Pancreas (tissue), 10 donors: ENCODE data around the gene LZTS2. TPM values are rescaled to one million over a fixed set of nuclear protein-coding genes. Genes with fewer than 3 reads are reported as not detected.

Experiments
- ATAC-seq, 4 donors: fragments of 200-7000 bp; cut with Tn5 transposase; one replicate each; pipeline versions ENCODE4 v1.8.0 to v1.9.1; 2020; ENCODE audit warnings: mild to moderate bottlenecking in 4 of 4, moderate library complexity in 4 of 4
- DNase-seq, 6 donors: peaks; one replicate each; pipeline ENCODE4 v3.0.0-alpha.2; 2020
- FAIRE-seq: peaks from 2 replicates; lab custom pipeline; 2012; peaks lifted over from hg19 to GRCh38; lab: Jason Lieb, UNC
- H3K27ac ChIP-seq, 4 donors: fragments of 200-600 bp; sonication (generic); 1 replicate in 3 of 4; 2 replicates in 1 of 4; pipeline versions ENCODE4 v1.5.0 to v1.8.0; 2020
- H3K27me3 ChIP-seq, 4 donors: fragments of 200-600 bp; one replicate each; pipeline ENCODE4 v1.8.0; 2021
- H3K36me3 ChIP-seq, 3 donors: fragments of 200-600 bp; sonication (generic) in 1 of 3; one replicate each; pipeline versions ENCODE4 v1.5.0 to v1.8.0; 2020 to 2021
- H3K4me1 ChIP-seq, 3 donors: fragments of 200-600 bp; one replicate each; pipeline ENCODE4 v1.8.0; 2021
- H3K4me3 ChIP-seq, 4 donors: fragments of 200-600 bp; sonication (generic) in 2 of 4; one replicate each; pipeline versions ENCODE4 v1.5.0 to v1.8.0; 2020 to 2021
- H3K9me3 ChIP-seq, 4 donors: fragments of 200-600 bp; one replicate each; pipeline ENCODE4 v1.8.0; 2021
- CTCF ChIP-seq, 4 donors: fragments of 200-600 bp; sonication (generic) in 3 of 4; IDR thresholded peaks; one replicate each; pipeline versions ENCODE4 v1.5.0 to v1.8.0; 2021; ENCODE audit warnings: antibody characterized with exemption in 4 of 4
- WGBS, 2 donors: extraction: QIAGEN DNeasy Blood & Tissue Kit; methylation state at CpG; one replicate each; pipeline ENCODE4 v1.1.7; 2013; 5-methylcytosine and 5-hydroxymethylcytosine counted together
- intact Hi-C, 3 donors: fragments of 100-400 bp; cut with DNase I; formaldehyde crosslinking; loops; one replicate each; pipeline versions ENCODE4 v1.11.1 to v1.14.2; 2022
- polyA plus RNA-seq, 2 donors: library from polyadenylated mRNA; stranded (reverse); fragments of 200-250 nt; gene quantifications; one replicate each; pipeline ENCODE4 v1.2.3, GENCODE V29; 2013
- total RNA-seq, 6 donors: library from RNA; stranded (reverse); fragmentation: NEBNext Ultra II Directional in 4 of 6; extraction: Animal tissue kit (Norgen Biotek cat#: 25700) in 4 of 6; gene quantifications; one replicate each; pipeline versions ENCODE4 v1.2.1 to v1.2.4, GENCODE V29; 2021 to 2023
- donor health status: healthy with polysubstance abuse.
- donor health status: DM: no; HTN: no; CAD: no; lungs with moderate emphysema.
- donor health status: DM: no; HTN: no; CAD: no.
- donor health status: control.
- donor health status: control.
- donor health status: Bipolar disorder and iron deficiency.
- donor health status: DM: yes; HTN: yes; CAD: no.
- donor health status: DM: no; HTN: no; CAD: no.
- donor health status: DM: no; HTN: no; CAD: no.
- donor health status: DM: yes; HTN: yes; CAD: no.

Gene LZTS2
- total and polyA plus RNA-seq, 8 donors = 10.5 to 52.2 (median 17.3) TPM

- Histone ChIP-seq H3K36me3 (no peaks in the 10 kb centered on the region), H3K4me1 (peaks cover 0 to 20% (median 8%) of the 10 kb centered on the region in 3 donors), H3K27ac (peak overlapping the region; percentile 95 to 99 (median 98)), H3K9me3 (no peaks in the 10 kb centered on the region), H3K4me3 (peak overlapping the region; percentile 47 to 91 (median 84)), H3K27me3 (no peaks in the 10 kb centered on the region)
- DNase-seq (peak; percentile 78 to 97 (median 88)), FAIRE-seq (no peak), ATAC-seq (peak; percentile 64 to 79 (median 72))
- intact Hi-C loops = no loop called here
- peak; percentile 75 to 93 (median 90) for TF ChIP-seq CTCF (IDR thresholded peaks at IDR 0.05)
- 0% methylated on average over 56 to 66 of the region's 66 CpGs for WGBS, 2 donors
These were observed 2.0 kb upstream of the LZTS2 start for GRCh38 chr10:100997360-100998182.

DNA sequence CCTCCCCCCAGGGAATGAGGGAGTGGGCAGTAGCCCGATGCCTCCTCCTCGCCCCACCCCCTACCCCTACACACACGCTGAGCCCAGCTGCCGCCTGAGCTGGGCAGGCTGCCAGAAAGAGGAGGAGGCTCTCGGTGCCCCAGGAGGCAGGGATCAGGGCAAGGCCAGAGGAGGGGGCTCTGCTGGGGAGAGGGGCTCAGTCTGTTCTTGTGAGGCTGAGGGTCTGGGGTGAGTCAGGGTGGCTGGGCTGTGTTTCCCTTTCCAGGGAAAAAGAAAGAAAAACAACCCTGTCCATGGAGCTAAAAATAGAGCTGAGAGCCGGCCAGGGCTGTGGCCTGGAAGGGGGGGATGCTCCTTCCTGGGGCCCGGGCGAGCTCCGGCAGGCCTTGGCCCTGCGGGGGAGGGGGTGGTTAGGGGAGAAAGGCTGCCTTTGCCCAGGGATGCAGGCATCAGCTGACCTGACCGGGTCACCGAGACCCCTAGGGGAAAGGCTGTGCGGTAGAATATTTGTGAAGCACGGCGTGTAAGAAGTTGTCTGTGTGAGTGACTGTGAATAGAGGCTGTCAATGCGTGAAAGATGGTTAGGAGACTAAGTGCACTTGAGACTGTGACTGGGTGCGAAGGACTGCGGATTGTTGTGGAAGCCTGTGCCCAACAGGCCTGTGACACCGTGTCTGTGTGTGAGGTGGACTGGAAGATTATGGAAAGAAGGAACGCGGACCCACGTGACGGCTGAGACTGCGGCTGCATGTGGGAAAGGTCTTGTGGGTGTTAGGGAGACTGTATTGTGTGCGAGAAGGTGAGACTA lies 1.2 kb upstream of the LZTS2 start:
- FAIRE-seq = no peak
- intact Hi-C loops = no loop called here

GRCh38 chr10:100998991-100999741 lies 442 bp upstream of the LZTS2 start:
- H3K27me3 ChIP-seq = no peaks in the 10 kb centered on the region
- H3K4me3 ChIP-seq = peak overlapping the region; percentile 47 to 91 (median 84)
- intact Hi-C loops = no loop called here
- peaks cover 0 to 7% (median 5%) of the 10 kb centered on the region in 3 donors for H3K36me3 ChIP-seq
- peak overlapping the region; percentile 95 to 99 (median 98) for H3K27ac ChIP-seq
- DNase-seq = peak; percentile 71 to 93 (median 83)
- no peak for FAIRE-seq
- ATAC-seq = peak; percentile 64 to 81 (median 72)
- TF ChIP-seq CTCF (IDR thresholded peaks at IDR 0.05) = peak; percentile 93 to 99 (median 97)
- 0% methylated on average over 57 to 83 of the region's 83 CpGs for WGBS, 2 donors
- H3K4me1 ChIP-seq = peaks cover 0 to 20% (median 8%) of the 10 kb centered on the region in 3 donors
- no peaks in the 10 kb centered on the region for H3K9me3 ChIP-seq

More for the DNA sequence above, 1.2 kb upstream of the LZTS2 start:
- no peaks in the 10 kb centered on the region for H3K9me3 ChIP-seq
- peaks cover 0 to 20% (median 8%) of the 10 kb centered on the region in 3 donors for H3K4me1 ChIP-seq
- peaks cover 0 to 1% (median under 1%) of the 10 kb centered on the region in 3 donors for H3K36me3 ChIP-seq
- ATAC-seq (peak; percentile 66 to 74 (median 68)), DNase-seq (peak; percentile 84 to 96 (median 90))
- H3K27me3 ChIP-seq = no peaks in the 10 kb centered on the region
- no peak for TF ChIP-seq CTCF (IDR thresholded peaks at IDR 0.05)
- peak overlapping the region; percentile 95 to 99 (median 98) for H3K27ac ChIP-seq
- WGBS, 2 donors = 2% methylated on average over 24 to 25 of the region's 25 CpGs
- peak overlapping the region; percentile 47 to 91 (median 84) for H3K4me3 ChIP-seq

- peaks cover 0 to 7% (median 5%) of the 10 kb centered on the region in 3 donors for H3K36me3 ChIP-seq
- peaks cover 0 to 20% (median 8%) of the 10 kb centered on the region in 3 donors for H3K4me1 ChIP-seq
- DNase-seq (peak in 3 of 6 donors; percentile 33 to 81 (median 67)), ATAC-seq (no peak), FAIRE-seq (no peak)
- H3K27me3 ChIP-seq = no peaks in the 10 kb centered on the region
- intact Hi-C loops = no loop called here
- H3K27ac ChIP-seq = peak overlapping the region; percentile 57 to 99 (median 98)
- no peaks in the 10 kb centered on the region for H3K9me3 ChIP-seq
- no peak for TF ChIP-seq CTCF (IDR thresholded peaks at IDR 0.05)
- 22 to 26% methylated on average over 19 of the region's 19 CpGs for WGBS, 2 donors
- peak overlapping the region; percentile 21 to 91 (median 68) for H3K4me3 ChIP-seq
These were observed 713 bp downstream of the LZTS2 start for GRCh38 chr10:101000127-101000914.
